Epithelial cell of esophagus (primary cell): ENCODE results near the gene ABCB7.
A peak's percentile ranks its signal among the peaks of the same experiment; 100 is the strongest.
"Not testable (repeated sequence)": the region's sequence is repeated elsewhere in the genome, so short reads cannot be mapped to it uniquely, and the experiment has no call there.

Source experiments
- DNase-seq: peaks from one replicate; pipeline ENCODE4 v3.0.0; 2010; ENCODE audit warnings: low read depth
- H3K4me3 ChIP-seq: 2 replicates; pipeline ENCODE4 v1.5.1; 2011; ENCODE audit warnings: mild to moderate bottlenecking, low read length, control low read depth
- CTCF ChIP-seq: IDR thresholded peaks from 2 replicates; pipeline ENCODE4 v1.5.1; 2011; ENCODE audit warnings: low read depth, mild to moderate bottlenecking, low read length, control low read depth, inconsistent platforms; ENCODE audit not compliant: insufficient read depth; ENCODE audit errors: missing control alignments

Gene ABCB7

GRCh38 chrX:75155827-75156525 is at the start of gene ABCB7:
Gene ABCB7, minus strand, starts transcription at chrX:75156283. Its CDS starts 11 bp downstream, at chrX:75156272.
- no peak for TF ChIP-seq CTCF
- DNase-seq = peak; percentile 68
- H3K4me3 ChIP-seq = peak within 1 kb of the TSS; percentile 75

- H3K4me3 ChIP-seq, DNase-seq: not testable (repeated sequence)
These were observed 32.5 kb upstream of the ABCB7 start for GRCh38 chrX:75188415-75189206.

GRCh38 chrX:75181721-75182120 is 25.6 kb upstream of the ABCB7 start:
- no peak for TF ChIP-seq CTCF
- no peak overlapping the region for H3K4me3 ChIP-seq
- peak; percentile 32 for DNase-seq

GRCh38 chrX:75179536-75180293 is 23.6 kb upstream of the ABCB7 start:
- DNase-seq, H3K4me3 ChIP-seq: not testable (repeated sequence)

- not testable (repeated sequence) for DNase-seq, H3K4me3 ChIP-seq
These were observed 16.3 kb upstream of the ABCB7 start for GRCh38 chrX:75172257-75172890.

GRCh38 chrX:75158054-75158453 is 2.0 kb upstream of the ABCB7 start:
- no peak for TF ChIP-seq CTCF
- H3K4me3 ChIP-seq = no peak overlapping the region
- DNase-seq = no peak

GRCh38 chrX:75156531-75156945 is 455 bp upstream of the ABCB7 start:
- TF ChIP-seq CTCF = no peak
- DNase-seq = peak; percentile 0
- peak overlapping the region; percentile 75 for H3K4me3 ChIP-seq

GRCh38 chrX:75155447-75155826 is 646 bp downstream of the ABCB7 start:
- TF ChIP-seq CTCF = no peak
- peak overlapping the region; percentile 75 for H3K4me3 ChIP-seq
- peak; percentile 6 for DNase-seq
